GM21528 (cell line): ENCODE data around the gene GDF9.
"Not testable (repeated sequence)": the region's sequence is repeated elsewhere in the genome, so short reads cannot be mapped to it uniquely, and the experiment has no call there.

Source experiments
- ATAC-seq: cut with Tn5 transposase; IDR thresholded peaks from one replicate; pipeline ENCODE4 v1.9.1; 2021; ENCODE audit warnings: mild to moderate bottlenecking, moderate library complexity; ENCODE audit not compliant: unreplicated experiment, low FRiP score

Gene GDF9

GRCh38 chr5:132873119-132873929 lies 7.1 kb upstream of the GDF9 start, which contains the start of gene LEAP2:
Gene LEAP2, plus strand, starts transcription at chr5:132873668. Its CDS starts 27 bp downstream, at chr5:132873695.
- no peak for ATAC-seq

- ATAC-seq, result no peak
Measured at GRCh38 chr5:132872788-132873118, 6.5 kb upstream of the GDF9 start.

GRCh38 chr5:132871459-132872284 lies 5.4 kb upstream of the GDF9 start:
- ATAC-seq, result no peak

GRCh38 chr5:132870801-132871200 lies 4.5 kb upstream of the GDF9 start:
- ATAC-seq, result no peak

- no peak for ATAC-seq
Measured at GRCh38 chr5:132868754-132869153, 2.5 kb upstream of the GDF9 start.

- peak; percentile 26 for ATAC-seq
Measured at GRCh38 chr5:132867046-132867451, 780 bp upstream of the GDF9 start.

- peak; percentile 38 for ATAC-seq
Measured at GRCh38 chr5:132865668-132866341, 464 bp downstream of the GDF9 start.

GRCh38 chr5:132860742-132861141 lies 5.5 kb downstream of the GDF9 start:
- no peak for ATAC-seq

- ATAC-seq, result no peak
Measured at GRCh38 chr5:132859889-132860437, 6.3 kb downstream of the GDF9 start.

GRCh38 chr5:132856011-132856410 lies 10.3 kb downstream of the GDF9 start:
- ATAC-seq, result no peak

- ATAC-seq, result not testable (repeated sequence)
Measured at GRCh38 chr5:132854992-132855391, 11.3 kb downstream of the GDF9 start.

GRCh38 chr5:132854301-132854700 lies 12.0 kb downstream of the GDF9 start:
- no peak for ATAC-seq

- no peak for ATAC-seq
Measured at GRCh38 chr5:132853790-132854189, 12.5 kb downstream of the GDF9 start.

GRCh38 chr5:132853323-132853722 lies 12.9 kb downstream of the GDF9 start:
- no peak for ATAC-seq

GRCh38 chr5:132850066-132850465 lies 16.2 kb downstream of the GDF9 start:
- no peak for ATAC-seq

- no peak for ATAC-seq
Measured at GRCh38 chr5:132849347-132849746, 16.9 kb downstream of the GDF9 start.

GRCh38 chr5:132848270-132848669 lies 18.0 kb downstream of the GDF9 start:
- ATAC-seq, result no peak

GRCh38 chr5:132841305-132841704 lies 25.0 kb downstream of the GDF9 start:
- ATAC-seq, result no peak

- no peak for ATAC-seq
Measured at GRCh38 chr5:132840896-132841295, 25.4 kb downstream of the GDF9 start.

GRCh38 chr5:132840313-132840712 lies 26.0 kb downstream of the GDF9 start:
- ATAC-seq, result no peak
